ENCODE data around the gene CEP85L.

GRCh38 chr6:118665011-118665410, 13.6 kb upstream of the CEP85L start:
- TF ChIP-seq CTCF (conservative IDR thresholded peaks at IDR 0.05 in 1 of 2, IDR thresholded peaks at IDR 0.05 in 1 of 2; ENCODE audit: low read depth in 1 of 2, low read length in 2 of 2) (no peak), EZH2 (IDR thresholded peaks at IDR 0.05; ENCODE audit: low read length, missing control alignments) (no peak)

Data from fibroblast of lung (primary cell).